Measurements from ENCODE around the gene CHAMP1. TPM values are rescaled to one million over a fixed set of nuclear protein-coding genes. Genes with fewer than 3 reads are reported as not detected.

The CHAMP1 gene
- total and polyA plus RNA-seq, 8 donors: 1.7 to 40.6 (median 7.7) TPM

DNA sequence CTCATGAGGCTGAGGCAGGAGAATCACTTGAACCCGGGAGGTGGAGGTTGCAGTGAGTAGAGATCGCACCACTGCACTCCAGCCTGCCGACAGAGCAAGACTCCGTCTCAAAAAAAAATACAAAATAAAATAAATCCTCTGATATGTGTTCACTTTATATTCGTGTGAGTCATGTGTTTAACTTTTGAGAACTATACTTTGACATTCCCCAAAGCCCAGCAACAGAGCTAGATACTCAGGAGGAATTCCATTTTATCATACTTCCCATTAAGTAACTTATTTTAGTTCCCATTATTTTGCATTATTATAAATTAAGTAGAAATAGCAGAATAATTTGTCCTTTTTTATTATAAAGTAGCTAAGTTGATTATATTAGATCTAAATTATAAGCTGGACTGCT lies 3.3 kb upstream of the CHAMP1 start:
- Histone ChIP-seq H3K9me3 (no peaks in the 10 kb centered on the region), H3K27ac (no peak overlapping the region), H3K4me1 (peaks cover 10 to 33% (median 20%) of the 10 kb centered on the region in 4 donors), H3K4me3 (no peak overlapping the region), H3K36me3 (peaks cover 3 to 17% (median 13%) of the 10 kb centered on the region in 4 donors), H3K27me3 (no peaks in the 10 kb centered on the region)
- 63 to 78% (median 76%) methylated on average over 5 of the region's 5 CpGs for WGBS, 5 donors
- TF ChIP-seq POLR2A (IDR thresholded peaks at IDR 0.05): no peak
- TF ChIP-seq EP300 (IDR thresholded peaks at IDR 0.05): no peak
- TF ChIP-seq CTCF (IDR thresholded peaks at IDR 0.05): no peak
- no peak for TF ChIP-seq POLR2AphosphoS5 (IDR thresholded peaks at IDR 0.05)
- intact Hi-C loops (cut with DNase I; ENCODE audit: low total_unique reads): no loop called here
- no peak for DNase-seq

GRCh38 chr13:114311387-114311786 lies 2.9 kb upstream of the CHAMP1 start:
- H3K9me3 ChIP-seq: no peaks in the 10 kb centered on the region
- H3K27ac ChIP-seq: no peak overlapping the region
- DNase-seq: no peak
- H3K4me1 ChIP-seq: peaks cover 14 to 37% (median 24%) of the 10 kb centered on the region in 4 donors
- no peak overlapping the region for H3K4me3 ChIP-seq
- TF ChIP-seq POLR2AphosphoS5 (IDR thresholded peaks at IDR 0.05) (no peak), CTCF (IDR thresholded peaks at IDR 0.05) (no peak), POLR2A (IDR thresholded peaks at IDR 0.05) (no peak), EP300 (IDR thresholded peaks at IDR 0.05) (no peak)
- peaks cover 0 to 13% (median 9%) of the 10 kb centered on the region in 4 donors for H3K36me3 ChIP-seq
- no peaks in the 10 kb centered on the region for H3K27me3 ChIP-seq
- intact Hi-C loops (cut with DNase I; ENCODE audit: low total_unique reads): no loop called here

GRCh38 chr13:114311908-114312307 lies 2.4 kb upstream of the CHAMP1 start:
- Histone ChIP-seq H3K27me3 (no peaks in the 10 kb centered on the region), H3K9me3 (no peaks in the 10 kb centered on the region), H3K4me1 (peaks cover 14 to 42% (median 29%) of the 10 kb centered on the region in 4 donors), H3K4me3 (no peak overlapping the region), H3K27ac (no peak overlapping the region), H3K36me3 (peaks cover 0 to 7% (median 3%) of the 10 kb centered on the region in 4 donors)
- no peak for DNase-seq
- TF ChIP-seq POLR2AphosphoS5 (IDR thresholded peaks at IDR 0.05): no peak
- no peak for TF ChIP-seq EP300 (IDR thresholded peaks at IDR 0.05)
- no peak for TF ChIP-seq POLR2A (IDR thresholded peaks at IDR 0.05)
- TF ChIP-seq CTCF (IDR thresholded peaks at IDR 0.05): no peak
- WGBS, 5 donors: 56 to 68% (median 60%) methylated on average over 2 of the region's 2 CpGs
- intact Hi-C loops (cut with DNase I; ENCODE audit: low total_unique reads): no loop called here

DNA sequence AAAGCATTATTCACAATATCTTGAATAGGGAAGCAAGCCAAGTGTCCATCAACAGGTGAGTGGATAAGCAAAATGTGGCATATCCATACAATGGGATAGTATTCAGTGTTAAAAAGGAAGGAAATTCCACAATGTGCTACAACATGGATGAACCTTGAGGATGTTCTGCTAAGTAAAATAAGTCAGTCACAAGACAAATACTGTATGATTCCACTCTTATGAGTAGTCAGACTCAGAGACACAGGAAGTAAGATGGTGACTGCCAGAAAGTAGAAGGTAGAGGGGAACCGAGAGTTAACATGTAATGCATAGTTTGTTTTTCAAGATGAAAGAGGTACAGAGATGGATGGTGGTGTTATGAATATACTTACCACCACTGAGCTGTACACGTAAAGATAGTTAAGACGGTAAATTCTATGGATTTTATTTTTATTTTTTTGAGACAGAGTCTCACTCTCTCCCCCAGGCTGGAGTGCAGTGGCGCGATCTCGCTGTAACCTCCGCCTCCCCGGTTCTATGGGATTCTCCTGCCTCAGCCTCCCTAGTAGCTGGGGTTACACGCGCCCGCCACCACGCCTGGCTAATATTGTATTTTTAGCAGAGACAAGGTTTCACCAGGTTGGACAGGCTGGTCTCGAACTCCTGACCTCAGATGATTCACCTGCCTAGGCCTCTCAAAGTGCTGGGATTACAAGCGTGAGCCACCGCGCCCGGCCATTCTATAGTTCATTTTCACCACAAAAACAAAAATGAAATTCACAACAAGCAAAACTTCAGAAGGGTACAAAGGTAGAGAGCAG lies 1.0 kb upstream of the CHAMP1 start:
- H3K4me1 ChIP-seq: peaks cover 20 to 56% (median 41%) of the 10 kb centered on the region in 4 donors
- intact Hi-C loops (cut with DNase I; ENCODE audit: low total_unique reads): no loop called here
- no peaks in the 10 kb centered on the region for H3K36me3 ChIP-seq
- peak overlapping the region; percentile 54 to 98 (median 92) for H3K27ac ChIP-seq
- WGBS, 5 donors: 76 to 85% (median 83%) methylated on average over 17 of the region's 17 CpGs
- H3K4me3 ChIP-seq: peak overlapping the region; percentile 82 to 91 (median 90)
- H3K27me3 ChIP-seq: no peaks in the 10 kb centered on the region
- H3K9me3 ChIP-seq: no peaks in the 10 kb centered on the region
- no peak for DNase-seq
- no peak for TF ChIP-seq CTCF (IDR thresholded peaks at IDR 0.05)
- TF ChIP-seq POLR2A (IDR thresholded peaks at IDR 0.05): no peak
- no peak for TF ChIP-seq EP300 (IDR thresholded peaks at IDR 0.05)
- TF ChIP-seq POLR2AphosphoS5 (IDR thresholded peaks at IDR 0.05): no peak
